Measurements from ENCODE around the gene STPG2.

GRCh38 chr4:97665553-97665952 is 477.7 kb downstream of the STPG2 start:
- TF ChIP-seq CTCF (IDR thresholded peaks at IDR 0.05 in 4 of 5, conservative IDR thresholded peaks at IDR 0.05 in 1 of 5), result no peak
- TF ChIP-seq POLR2A (IDR thresholded peaks at IDR 0.05), result no peak
